Measurements from ENCODE around the gene MYPN.

GRCh38 chr10:68108051-68108450 lies 1.2 kb upstream of the MYPN start:
- TF ChIP-seq CTCF (IDR thresholded peaks at IDR 0.05) (no peak), POLR2A (IDR thresholded peaks at IDR 0.05) (no peak)
